Endothelial cell (in vitro differentiated cells): ENCODE data around the gene TPD52L1. TPM values are rescaled to one million over a fixed set of nuclear protein-coding genes. Genes with fewer than 3 reads are reported as not detected.

ENCODE experiments used
- DNase-seq: peaks from one replicate; pipeline ENCODE4 v3.0.0; 2021; ENCODE audit warnings: low spot score
- H3K27ac Mint-ChIP-seq: one replicate; pipeline ENCODE4 v1.8.0; 2021; ENCODE audit warnings: mixed read lengths, inconsistent platforms; ENCODE audit not compliant: unreplicated experiment
- H3K27me3 Mint-ChIP-seq: one replicate; pipeline ENCODE4 v1.8.0; 2021; ENCODE audit warnings: mild to moderate bottlenecking, moderate library complexity, mixed read lengths, inconsistent platforms; ENCODE audit not compliant: unreplicated experiment
- H3K36me3 Mint-ChIP-seq: one replicate; pipeline ENCODE4 v1.8.0; 2021; ENCODE audit warnings: mild to moderate bottlenecking, low read depth, mixed read lengths, inconsistent platforms; ENCODE audit not compliant: unreplicated experiment
- H3K4me1 Mint-ChIP-seq: one replicate; pipeline ENCODE4 v1.8.0; 2021; ENCODE audit warnings: mild to moderate bottlenecking, mixed read lengths, inconsistent platforms; ENCODE audit not compliant: unreplicated experiment
- H3K4me3 Mint-ChIP-seq: one replicate; pipeline ENCODE4 v1.8.0; 2021; ENCODE audit warnings: mild to moderate bottlenecking, mixed read lengths, inconsistent platforms; ENCODE audit not compliant: unreplicated experiment
- H3K9me3 Mint-ChIP-seq: one replicate; pipeline ENCODE4 v1.8.0; 2021; ENCODE audit warnings: mixed read lengths, inconsistent platforms; ENCODE audit not compliant: unreplicated experiment
- CTCF ChIP-seq: fragments of 200-600 bp; sonication (generic); IDR thresholded peaks from one replicate; pipeline ENCODE4 v1.5.0; 2021; ENCODE audit warnings: antibody characterized with exemption; ENCODE audit not compliant: unreplicated experiment
- total RNA-seq: library from RNA; stranded (reverse); fragmentation: NEBNext Ultra II Directional; extraction: Animal tissue kit (Norgen Biotek cat#: 25700); gene quantifications from one replicate; pipeline ENCODE4 v1.2.1, GENCODE V29; 2021; ENCODE audit not compliant: unreplicated experiment

TPD52L1 gene
- total RNA-seq, 1 donor from 2014 or later, result 118 TPM

GRCh38 chr6:125201961-125202729 lies 48.6 kb downstream of the TPD52L1 start:
- no peaks in the 10 kb centered on the region for H3K36me3 Mint-ChIP-seq
- H3K27ac Mint-ChIP-seq, result no peak overlapping the region
- no peak overlapping the region for H3K4me3 Mint-ChIP-seq
- DNase-seq, result no peak
- no peaks in the 10 kb centered on the region for H3K9me3 Mint-ChIP-seq
- H3K27me3 Mint-ChIP-seq, result no peaks in the 10 kb centered on the region
- no peak for TF ChIP-seq CTCF
- peaks cover 30% of the 10 kb centered on the region for H3K4me1 Mint-ChIP-seq

GRCh38 chr6:125203395-125203794 lies 49.8 kb downstream of the TPD52L1 start:
- TF ChIP-seq CTCF, result no peak
- Mint-ChIP-seq H3K4me1 (peaks cover 22% of the 10 kb centered on the region), H3K36me3 (no peaks in the 10 kb centered on the region), H3K27ac (no peak overlapping the region), H3K9me3 (no peaks in the 10 kb centered on the region), H3K4me3 (no peak overlapping the region), H3K27me3 (no peaks in the 10 kb centered on the region)
- DNase-seq, result no peak

GRCh38 chr6:125205931-125206330 lies 52.4 kb downstream of the TPD52L1 start:
- H3K27me3 Mint-ChIP-seq, result no peaks in the 10 kb centered on the region
- no peaks in the 10 kb centered on the region for H3K9me3 Mint-ChIP-seq
- TF ChIP-seq CTCF, result no peak
- no peak overlapping the region for H3K4me3 Mint-ChIP-seq
- H3K27ac Mint-ChIP-seq, result no peak overlapping the region
- H3K4me1 Mint-ChIP-seq, result peaks cover 14% of the 10 kb centered on the region
- DNase-seq, result no peak
- peaks cover 3% of the 10 kb centered on the region for H3K36me3 Mint-ChIP-seq

GRCh38 chr6:125206389-125206788 lies 52.8 kb downstream of the TPD52L1 start:
- no peaks in the 10 kb centered on the region for H3K27me3 Mint-ChIP-seq
- H3K4me3 Mint-ChIP-seq, result no peak overlapping the region
- no peak overlapping the region for H3K27ac Mint-ChIP-seq
- no peak for DNase-seq
- H3K36me3 Mint-ChIP-seq, result peaks cover 3% of the 10 kb centered on the region
- H3K4me1 Mint-ChIP-seq, result peaks cover 14% of the 10 kb centered on the region
- TF ChIP-seq CTCF, result no peak
- H3K9me3 Mint-ChIP-seq, result no peaks in the 10 kb centered on the region

- H3K27me3 Mint-ChIP-seq, result peaks cover 1% of the 10 kb centered on the region
- H3K9me3 Mint-ChIP-seq, result no peaks in the 10 kb centered on the region
- no peak for TF ChIP-seq CTCF
- H3K4me1 Mint-ChIP-seq, result peaks cover 13% of the 10 kb centered on the region
- DNase-seq, result no peak
- no peak overlapping the region for H3K4me3 Mint-ChIP-seq
- H3K27ac Mint-ChIP-seq, result no peak overlapping the region
- H3K36me3 Mint-ChIP-seq, result peaks cover 3% of the 10 kb centered on the region
Observed at GRCh38 chr6:125207956-125208355, 54.4 kb downstream of the TPD52L1 start.
